ENCODE results near the gene ADGRL2.

Gene ADGRL2

DNA sequence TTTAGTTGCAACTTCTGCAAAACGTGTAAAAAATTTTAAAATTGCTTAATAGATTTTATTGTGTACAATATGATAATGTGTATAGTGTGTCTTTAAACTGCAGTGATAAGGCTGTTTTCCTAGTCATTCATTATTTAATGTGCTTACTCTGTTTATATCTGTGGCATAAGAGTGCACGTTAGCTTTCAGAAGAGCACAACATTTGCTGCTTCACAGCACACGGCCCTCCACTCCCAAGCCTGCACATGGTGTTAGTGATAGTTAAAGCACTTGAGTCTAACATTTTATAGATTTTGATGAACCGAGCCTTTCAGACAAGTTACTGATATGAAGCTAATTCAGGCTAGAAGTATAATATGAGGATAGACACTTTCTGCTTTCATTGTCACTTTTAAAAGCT is 120.6 kb downstream of the ADGRL2 start:
- no peak for DNase-seq

DNA sequence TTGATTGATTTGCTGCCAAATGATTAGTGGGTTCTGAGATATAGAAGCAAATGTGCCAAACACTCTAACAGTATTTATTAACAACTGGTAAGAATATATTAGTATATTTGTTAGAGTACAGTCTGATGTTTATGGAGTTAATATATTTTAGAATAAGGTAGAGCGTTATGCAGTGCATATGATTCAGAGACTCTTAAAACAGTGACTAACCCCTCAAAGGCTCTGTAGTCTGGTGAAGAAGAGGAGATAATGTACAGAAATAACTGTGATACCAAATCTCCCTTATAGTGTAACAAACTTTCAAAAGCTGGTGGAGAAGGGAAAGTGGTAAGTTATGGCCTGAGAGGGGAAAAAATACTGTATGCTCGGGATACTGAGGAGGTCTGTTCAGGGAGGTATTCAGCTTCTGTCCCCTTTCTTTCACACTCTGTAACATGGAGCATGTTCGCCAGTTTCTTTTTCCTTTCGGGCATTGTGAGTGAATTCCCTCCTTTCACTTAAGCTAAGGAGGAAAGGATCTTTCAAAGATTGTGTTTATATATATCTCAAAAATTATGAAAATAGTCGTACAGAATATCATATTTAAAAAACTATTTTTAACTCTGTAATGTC is 121.2 kb downstream of the ADGRL2 start:
- DNase-seq, result no peak

DNA sequence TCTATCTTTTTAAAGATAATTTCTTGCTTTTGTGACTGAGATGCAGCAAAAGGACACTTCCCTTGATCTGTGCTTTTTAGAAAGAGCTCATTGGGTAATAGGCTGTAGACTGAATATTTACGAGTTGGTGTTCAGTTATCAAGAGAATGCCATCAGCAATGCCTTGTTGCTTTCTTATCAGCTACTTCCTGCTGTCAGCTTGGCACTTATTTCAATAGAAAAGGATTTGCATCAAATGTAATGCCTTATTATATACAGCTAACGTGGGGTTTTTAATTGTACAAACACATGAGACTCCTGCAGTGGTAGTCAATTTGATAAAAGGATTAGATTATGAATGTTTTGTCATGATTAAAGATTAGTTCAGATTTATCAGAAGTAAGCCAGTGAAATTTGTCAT is 122.2 kb downstream of the ADGRL2 start:
- no peak for DNase-seq

DNA sequence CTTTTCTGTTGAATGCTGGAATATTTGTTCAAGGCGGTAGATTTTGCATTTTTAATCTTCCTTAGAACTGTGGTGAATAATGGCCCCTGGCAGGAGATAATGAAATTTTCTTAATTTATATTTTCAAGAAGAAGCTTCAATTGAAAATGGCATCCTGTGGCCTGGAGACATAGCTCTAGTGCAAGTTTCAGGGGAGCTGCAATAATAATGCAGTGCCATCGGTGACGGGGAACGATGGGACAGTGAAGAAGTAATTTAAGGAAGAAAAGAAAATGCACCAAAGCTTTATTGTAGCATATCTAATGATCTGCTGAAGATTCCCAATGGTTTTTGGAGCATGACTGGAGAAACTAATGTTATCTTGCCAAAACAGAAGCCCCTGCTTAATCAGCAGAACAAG is 128.4 kb downstream of the ADGRL2 start:
- no peak for DNase-seq

DNA sequence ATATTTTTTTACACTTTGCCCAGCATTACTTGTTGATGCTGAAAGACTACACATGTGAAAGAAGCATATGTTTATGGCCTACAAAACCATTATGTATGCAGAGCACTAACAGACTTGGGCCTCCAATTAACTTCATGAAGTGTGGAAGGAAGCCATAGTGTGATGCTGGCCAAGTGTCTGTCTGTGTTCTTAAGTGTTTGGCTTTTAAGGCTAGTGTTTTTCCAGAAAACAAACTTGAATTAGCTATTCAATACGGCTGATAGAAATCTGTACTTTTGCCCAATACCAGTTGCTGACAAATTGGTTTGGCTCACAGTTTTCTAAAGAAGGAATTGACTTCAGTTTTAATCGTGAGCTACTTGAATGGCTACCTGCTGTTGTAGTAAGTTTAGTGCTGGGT is 136.1 kb downstream of the ADGRL2 start:
- no peak for DNase-seq

DNA sequence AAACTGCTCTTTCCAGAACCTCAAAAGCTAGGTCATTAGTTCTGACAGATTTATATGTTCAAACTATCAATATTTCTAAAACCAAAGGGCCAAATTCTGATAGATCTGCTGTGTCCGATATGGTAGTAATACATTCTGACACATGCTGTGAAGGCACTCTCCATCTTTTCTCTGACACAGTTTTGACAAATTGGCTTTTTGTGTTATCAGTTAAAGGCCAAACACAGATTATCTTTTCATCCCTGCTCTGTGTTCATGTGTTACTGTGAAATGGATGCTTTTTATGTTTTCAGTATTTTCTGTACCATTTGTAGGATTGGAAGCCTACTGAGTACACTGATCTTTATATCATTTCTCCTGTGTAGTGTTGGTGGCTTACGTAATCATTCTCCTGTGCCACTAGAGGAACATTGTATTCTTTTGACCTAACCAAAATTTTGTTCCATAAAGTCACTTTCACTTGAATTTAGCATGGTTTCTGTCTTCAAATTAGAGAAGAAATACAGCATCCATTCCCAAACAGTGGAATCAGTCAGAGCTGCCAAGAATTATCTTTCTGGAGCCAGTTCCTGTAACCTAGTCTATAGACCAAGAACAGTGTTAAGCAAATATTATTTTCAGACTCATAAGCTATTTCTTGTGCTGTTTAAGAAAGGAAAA is 137.2 kb downstream of the ADGRL2 start:
- DNase-seq, result no peak

DNA sequence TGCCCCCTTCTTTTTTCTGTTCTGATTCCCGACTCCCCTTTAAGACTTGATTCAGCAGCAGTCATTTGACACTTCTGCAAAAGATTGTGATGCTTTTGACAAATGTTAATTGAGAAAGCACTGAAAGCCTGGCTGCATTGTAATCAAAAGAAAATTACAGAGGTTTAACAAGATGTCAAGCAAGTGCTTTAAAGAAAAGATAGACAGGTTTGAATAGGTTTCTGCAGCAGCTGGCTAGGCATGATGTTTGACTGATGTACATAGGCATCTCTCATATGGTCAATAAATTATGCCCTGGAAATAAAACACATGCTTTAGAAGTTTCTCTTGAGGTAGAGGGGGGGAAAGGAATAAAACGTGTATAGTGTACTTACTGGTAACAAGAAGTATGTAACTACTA is 147.8 kb downstream of the ADGRL2 start:
- no peak for DNase-seq

DNA sequence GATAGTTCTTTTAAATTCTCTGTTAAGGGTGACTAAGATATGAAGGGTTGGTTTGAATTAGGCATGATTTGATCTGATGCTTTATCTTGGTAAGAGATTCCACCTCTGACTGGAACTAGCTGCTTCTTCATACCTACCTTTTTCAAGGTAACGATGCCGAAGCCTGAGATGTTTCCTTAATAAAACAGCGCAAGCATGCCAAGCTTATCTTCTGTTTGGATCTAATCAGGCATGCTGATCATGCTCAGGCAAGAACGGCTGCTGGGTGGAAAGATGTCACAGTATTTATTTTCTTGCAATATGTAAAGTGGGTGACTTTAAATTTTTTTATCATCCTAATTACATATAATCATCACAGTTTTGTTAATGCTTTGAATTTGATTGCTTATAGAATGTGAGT is 148.7 kb downstream of the ADGRL2 start:
- no peak for DNase-seq

DNA sequence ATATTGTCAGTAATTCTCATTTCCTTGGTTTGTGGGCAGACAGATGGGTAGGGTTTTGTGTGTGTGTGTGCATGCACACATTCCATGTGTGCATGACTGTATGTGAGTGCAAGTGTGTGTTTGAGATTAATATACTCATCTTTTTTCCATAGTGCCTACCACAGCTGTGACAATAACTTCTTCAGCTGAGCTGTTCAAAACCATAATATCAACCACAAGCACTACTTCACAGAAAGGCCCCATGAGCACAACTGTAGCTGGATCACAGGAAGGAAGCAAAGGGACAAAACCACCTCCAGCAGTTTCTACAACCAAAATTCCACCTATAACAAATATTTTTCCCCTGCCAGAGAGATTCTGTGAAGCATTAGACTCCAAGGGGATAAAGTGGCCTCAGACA is 149.3 kb downstream of the ADGRL2 start:
- no peak for DNase-seq

DNA sequence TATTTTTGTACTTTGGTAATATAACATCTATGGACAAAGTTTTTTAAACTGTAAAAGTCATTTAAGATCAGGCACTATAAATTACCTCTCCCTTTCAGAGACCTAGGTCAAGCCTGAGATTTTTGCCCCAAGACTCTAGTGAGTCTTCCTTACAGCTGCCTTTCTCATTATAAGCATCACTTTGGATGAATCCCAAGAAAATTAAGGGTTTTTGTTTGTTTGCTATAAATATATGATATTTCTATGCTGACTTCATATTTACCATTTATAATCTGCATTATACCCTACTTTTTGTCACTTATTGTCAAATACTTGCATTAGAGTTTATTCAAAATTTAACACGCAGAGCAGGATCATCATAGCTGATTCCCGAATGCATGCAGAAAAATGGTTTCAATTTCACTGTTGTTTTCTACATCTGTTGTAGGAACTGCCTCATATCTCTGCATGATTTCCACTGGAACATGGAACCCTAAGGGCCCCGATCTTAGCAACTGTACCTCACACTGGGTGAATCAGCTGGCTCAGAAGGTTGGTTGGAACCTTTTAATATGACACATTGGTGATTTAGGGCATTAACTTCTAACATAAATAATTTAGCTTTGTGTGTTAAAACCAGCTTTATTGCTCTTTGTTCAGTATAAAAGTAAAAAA is 150.0 kb downstream of the ADGRL2 start:
- no peak for DNase-seq

DNA sequence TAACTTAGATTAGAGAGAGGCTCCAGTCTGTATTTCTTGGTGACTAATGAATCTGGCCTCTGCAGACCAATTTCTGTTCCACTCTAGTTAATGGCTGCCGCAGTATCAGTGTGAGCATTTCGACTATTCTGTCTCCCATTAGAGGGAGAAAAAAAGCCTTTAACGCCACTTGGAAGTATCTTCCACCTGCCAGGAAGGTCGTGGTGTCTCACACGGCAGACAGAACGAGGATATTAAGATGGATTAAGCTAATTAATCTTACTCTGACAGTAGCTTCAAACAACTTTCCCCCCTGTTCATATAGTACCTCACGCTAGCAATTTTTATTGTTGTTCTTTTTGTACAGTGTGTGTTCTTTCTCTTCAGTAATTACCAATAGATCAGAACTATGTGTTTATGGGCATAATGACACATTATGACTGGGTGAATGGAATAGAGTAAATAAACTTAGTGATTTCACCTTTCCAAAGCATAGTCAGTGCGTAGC is 153.8 kb downstream of the ADGRL2 start:
- DNase-seq, result no peak

DNA sequence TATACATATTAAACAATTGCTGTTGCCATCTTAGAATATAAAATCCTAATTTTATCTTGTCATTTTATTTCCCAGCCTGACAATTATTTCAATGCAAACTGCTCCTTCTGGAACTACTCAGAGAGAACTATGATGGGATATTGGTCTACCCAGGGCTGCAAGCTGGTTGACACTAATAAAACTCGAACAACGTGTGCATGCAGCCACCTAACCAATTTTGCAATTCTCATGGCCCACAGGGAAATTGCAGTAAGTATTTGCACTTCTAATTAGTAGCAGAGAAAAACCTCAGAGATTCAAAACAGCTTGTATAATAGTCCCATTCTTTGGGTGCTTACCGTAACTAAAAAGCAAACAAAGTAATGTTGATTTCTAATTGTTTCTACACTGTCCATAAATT is 167.2 kb downstream of the ADGRL2 start:
- no peak for DNase-seq

DNA sequence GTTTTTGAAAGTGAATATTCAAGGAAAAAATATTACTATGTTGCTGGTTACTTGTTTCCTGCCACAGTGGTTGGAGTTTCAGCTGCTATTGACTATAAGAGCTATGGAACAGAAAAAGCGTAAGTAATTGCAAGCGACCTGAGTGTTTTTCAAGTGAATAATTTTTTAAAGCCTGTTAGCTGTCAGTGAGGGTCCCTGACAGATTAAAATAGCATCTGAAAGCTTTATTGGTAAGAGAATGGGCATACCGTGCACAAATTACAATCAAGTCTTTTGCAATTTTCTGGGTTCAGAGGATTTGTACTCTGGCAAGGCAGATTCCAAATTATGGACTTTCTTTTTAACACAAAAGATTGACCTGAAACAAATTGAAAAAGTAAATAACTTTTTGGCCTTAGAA is 169.7 kb downstream of the ADGRL2 start:
- DNase-seq, result no peak

DNA sequence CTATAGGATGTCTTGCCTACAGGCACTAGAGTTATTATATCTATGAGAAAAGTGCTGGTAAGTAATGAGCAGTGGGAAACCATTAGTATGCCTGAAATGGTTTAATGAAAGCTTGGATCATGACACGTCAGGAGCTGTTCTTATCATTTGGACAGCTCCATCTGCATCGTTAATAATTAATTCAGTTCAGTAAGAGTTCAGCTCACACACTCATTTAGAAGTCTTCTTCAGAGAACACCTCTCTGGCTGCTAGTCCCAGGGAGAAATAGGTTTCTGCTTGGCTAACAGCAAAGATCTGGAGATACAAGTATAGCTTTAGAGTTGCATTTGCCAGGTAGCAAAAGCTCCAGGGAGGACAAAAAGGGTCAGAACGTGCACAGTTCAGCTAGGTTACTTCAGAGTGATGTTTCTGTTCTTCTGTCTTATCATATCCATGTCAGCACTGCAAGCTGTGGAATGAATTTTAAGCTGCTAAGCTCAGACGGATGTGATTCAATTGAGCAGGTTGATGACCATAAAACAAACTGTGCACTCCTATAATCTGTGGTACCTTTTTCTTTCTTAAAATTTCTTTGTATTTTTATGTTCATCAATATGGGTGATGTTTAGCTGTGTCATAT is 173.6 kb downstream of the ADGRL2 start:
- DNase-seq, result no peak

DNA sequence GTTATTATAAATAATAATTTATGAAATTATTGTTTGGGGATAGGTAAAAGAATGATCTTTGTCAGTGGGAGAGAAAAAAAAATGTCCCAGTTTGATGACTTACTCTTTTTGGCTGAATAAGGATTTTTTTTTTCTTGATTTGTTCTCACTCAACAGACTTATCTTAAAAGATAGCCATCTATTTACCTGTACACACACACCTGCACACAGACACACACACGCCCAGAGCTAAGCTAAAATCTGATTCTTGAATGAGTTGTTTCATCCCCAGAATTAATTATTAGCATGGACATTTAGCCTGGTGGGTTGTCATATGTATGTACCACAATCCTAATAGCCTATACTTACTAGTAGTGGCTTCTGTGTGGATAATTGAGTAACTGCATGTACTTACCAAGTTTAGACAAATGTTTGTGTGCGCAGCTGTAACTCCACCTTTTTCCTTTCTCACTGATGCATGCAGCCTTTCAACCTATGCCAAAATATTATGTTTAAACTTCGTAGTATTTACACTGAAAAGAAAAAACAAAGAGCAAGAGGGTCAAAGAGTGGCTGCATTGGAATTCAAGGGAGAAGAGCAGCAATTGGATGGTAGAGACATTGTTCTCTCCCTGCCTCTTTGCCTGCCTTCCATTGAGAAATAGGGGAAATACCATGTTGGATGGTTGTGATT is 174.3 kb downstream of the ADGRL2 start:
- DNase-seq, result no peak

DNA sequence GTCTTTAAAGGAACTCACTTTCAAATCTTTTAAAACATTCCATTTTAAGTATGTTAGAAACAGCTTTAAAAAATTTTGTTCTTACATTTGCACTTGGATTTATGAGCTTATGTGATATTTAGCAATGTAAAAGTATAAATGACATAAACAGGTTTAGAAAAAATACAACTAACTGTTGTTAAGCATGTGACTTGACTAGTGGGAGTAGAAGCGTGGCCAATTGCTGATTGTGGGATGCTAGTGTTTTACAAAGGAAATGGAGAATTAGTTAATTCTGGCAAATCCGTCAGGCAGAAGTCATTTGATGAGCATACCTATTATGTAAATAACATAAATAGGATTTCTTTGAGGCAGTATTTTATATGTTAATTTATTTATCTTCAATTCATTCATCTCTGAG is 175.8 kb downstream of the ADGRL2 start:
- DNase-seq, result no peak

DNA sequence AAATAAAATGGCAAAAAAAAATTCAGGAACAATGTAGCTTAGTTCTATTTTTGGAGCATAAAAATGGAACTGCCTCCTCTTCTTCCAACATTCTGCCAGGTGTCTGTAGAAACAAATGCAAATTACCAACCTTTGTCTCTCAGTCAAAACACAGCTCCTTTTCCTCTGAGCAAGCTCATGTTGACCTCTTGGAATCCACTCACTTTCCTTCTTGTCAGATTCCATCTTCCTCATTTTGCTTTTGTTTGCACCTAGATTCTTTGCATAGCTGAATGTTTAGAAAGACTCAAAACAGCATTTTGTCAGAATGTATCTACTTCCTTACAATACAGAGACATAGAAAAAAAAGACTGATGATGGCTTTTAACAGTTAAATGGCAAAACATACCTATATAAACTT is 178.2 kb downstream of the ADGRL2 start:
- no peak for DNase-seq

DNA sequence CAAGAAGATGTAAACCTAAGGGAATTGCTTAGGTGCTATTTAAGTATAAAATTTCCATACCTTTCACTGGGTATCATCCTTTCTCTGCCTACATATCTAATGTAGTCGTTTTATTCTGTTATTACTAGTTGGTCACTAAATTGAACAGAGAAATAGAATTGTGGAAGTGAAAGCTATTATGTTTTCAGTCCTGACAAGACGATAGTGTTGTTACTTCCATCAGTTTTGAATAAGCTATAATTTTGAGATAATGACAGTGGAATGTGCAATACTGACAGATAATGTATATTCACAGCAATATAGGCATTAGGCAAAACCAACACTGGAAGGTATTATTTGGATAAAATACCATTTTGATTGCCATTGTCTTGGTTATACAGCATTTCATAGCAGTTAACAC is 181.8 kb downstream of the ADGRL2 start:
- no peak for DNase-seq

DNA sequence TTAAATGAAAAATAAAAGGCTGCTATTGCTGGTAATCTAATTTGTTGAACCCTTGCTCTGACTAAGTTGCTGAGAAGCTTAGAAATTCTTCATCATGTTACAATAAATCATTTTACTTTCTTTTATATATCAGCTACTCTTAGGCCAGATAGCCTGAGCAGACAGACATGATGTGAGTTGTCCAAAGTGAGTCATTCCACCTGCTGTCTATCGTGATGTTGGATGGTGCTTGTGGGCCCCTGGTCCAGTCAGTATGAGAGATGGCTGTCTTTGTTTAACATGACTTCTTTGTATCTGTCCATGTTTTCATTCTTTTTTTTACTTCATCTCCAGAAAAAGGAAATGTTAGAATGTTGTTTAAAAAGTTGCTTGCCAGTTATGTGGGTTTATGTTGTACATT is 188.8 kb downstream of the ADGRL2 start:
- no peak for DNase-seq

DNA sequence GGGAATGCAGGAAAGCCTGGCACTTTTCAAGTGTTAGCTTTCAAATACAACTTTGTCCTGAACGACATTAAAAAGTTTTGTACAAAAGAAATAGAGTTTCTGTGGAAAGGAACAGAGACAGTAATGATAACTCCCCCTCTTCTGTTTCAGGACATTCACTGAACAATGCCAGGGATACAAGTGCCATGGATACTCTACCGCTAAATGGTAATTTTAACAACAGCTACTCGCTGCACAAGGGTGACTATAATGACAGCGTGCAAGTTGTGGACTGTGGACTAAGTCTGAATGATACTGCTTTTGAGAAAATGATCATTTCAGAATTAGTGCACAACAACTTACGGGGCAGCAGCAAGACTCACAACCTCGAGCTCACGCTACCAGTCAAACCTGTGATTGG is 189.5 kb downstream of the ADGRL2 start:
- no peak for DNase-seq

DNA sequence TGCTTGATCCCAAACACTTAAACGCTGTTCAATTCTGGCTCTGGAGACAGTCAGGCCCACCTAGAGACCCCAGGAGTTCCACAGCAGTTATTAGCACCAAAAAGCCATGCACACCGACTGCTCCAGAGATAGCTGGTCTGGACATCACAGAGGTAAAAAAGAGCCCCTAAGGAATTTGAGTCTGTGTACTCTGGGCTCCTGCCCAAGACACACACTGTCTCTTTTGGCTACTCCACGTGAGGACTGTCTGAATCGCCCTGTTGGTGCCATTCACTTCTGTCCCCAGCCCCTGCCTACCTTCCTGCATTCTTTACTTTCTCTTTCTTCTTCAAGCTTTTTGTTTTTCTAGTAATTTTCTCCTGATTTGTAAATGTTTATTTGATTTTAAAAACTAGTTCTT is 197.4 kb downstream of the ADGRL2 start:
- DNase-seq, result no peak

DNA sequence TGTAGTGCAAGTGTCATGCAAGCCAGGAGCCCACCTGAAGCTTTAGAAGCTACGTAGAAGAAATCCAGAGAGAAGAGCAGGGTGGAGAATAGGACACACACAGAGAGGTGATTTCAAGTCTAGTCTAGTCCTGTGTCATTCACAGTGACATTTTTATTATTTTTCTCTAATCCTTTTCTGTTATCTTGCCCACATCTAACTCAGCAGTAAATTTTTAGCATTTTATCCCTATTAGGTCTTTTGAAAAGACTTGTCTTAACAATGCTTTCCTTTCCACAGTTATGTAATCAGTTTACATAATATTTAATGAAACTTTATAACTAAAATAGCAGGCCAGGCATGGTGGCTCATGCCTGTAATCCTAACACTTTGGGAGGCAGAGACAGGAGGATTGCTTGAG is 198.6 kb downstream of the ADGRL2 start:
- no peak for DNase-seq

DNA sequence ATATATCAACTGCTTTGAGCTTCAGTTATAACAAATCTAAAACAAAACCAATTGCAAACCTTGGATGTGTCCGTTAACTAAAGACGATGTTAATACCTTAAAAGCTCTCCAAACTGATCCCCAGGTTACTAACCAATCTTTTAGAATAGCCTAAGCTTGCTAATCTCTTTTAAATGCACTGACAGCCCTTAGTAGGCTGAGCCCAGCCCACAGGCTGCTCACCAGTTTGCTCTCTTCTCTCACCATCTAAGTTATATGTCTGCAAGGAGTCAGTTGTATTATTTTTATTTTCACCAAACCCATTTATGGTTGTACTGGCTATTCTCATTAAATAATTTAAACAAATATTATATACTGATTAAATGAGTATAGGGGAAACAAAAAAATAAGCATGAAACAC is 199.5 kb downstream of the ADGRL2 start:
- no peak for DNase-seq

DNA sequence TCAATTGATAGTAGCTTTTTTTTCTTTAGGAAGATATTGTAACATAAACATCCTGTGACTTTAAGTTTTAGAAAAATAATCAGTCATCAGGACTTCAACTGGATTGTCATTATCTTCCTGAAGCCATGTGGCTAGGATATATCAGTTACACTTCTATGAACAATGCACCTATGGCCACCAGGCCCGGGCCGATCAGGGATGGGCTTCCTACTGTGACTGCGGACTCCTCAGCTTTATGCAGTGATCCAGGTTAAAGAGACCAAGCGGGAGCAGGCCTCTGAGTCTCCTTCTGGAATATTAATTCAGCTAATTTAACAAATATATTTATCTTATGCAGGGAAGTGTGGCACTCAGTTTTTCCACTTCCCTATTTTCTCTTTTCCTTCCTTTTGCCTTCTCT is 200.6 kb downstream of the ADGRL2 start:
- no peak for DNase-seq
